HG03469 (cell line): ENCODE results near the gene LIPG.

Experiments used
- ATAC-seq: cut with Tn5 transposase; IDR thresholded peaks from one replicate; pipeline ENCODE4 v1.9.1; 2021; ENCODE audit warnings: mild to moderate bottlenecking, moderate library complexity, moderate number of reproducible peaks; ENCODE audit not compliant: unreplicated experiment

The LIPG gene

DNA sequence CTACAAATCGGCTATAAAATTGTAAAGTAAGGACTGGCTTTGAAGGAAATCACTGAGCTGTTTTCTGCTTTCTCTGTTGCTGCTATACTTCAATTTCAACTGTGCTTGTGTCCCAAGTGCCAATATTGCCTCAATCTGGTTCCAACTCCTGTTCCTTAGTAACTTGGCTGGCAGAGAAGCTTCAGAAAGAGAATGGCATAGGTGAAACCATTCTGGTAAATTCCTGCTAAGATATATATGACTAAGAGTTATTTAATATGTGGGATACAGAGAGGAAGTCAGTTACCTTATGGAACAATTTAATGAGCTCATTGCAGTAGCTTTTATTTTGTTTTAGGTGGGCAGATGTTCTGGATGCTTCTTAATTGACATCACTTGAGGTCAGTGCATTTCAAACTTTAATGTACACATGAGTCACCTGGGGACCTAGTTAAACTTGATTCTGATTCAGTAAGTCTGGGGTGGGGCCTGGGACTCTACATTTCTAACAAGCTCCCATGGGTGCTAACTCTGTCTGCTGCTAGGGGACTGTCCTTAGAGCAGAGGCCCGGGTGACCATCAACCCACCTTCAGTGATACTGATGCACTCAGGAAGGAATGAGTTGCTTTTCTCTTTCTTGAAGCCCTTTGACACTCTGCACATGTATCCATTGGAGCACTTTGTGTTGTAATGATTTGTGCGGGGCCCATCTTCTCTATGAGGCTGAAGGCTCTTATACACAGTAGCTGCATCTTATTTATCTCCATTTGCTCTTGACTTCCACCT lies 47.6 kb downstream of the LIPG start:
- no peak for ATAC-seq

- no peak for ATAC-seq
These were observed 48.2 kb downstream of the LIPG start for GRCh38 chr18:49610022-49610445.

GRCh38 chr18:49611316-49611715 lies 49.5 kb downstream of the LIPG start:
- no peak for ATAC-seq

DNA sequence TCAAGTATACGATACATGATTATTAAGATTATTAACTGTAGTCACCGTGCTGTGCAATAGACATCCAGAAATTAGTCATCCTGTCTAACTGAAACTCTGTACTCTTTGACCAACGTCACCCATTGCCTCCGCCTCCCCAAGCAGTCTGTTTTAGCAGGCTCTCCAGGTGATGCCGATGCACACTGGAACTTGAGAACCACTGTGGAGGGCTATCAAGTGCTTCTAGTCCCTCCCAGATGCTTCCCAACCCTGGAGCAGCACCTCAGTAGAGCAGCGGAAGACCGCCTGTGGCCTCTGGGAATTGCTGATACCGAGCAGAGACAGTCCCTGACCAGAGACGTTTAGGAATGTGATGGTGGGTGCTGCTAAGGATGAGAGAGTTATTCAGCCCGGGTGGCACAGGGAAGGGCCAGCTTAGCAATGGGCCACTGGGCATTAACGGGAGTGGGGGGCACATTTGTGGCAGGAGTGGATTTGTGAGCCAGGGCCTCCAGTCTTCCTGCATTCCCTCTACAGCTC lies 50.7 kb downstream of the LIPG start:
- peak; percentile 88 for ATAC-seq

DNA sequence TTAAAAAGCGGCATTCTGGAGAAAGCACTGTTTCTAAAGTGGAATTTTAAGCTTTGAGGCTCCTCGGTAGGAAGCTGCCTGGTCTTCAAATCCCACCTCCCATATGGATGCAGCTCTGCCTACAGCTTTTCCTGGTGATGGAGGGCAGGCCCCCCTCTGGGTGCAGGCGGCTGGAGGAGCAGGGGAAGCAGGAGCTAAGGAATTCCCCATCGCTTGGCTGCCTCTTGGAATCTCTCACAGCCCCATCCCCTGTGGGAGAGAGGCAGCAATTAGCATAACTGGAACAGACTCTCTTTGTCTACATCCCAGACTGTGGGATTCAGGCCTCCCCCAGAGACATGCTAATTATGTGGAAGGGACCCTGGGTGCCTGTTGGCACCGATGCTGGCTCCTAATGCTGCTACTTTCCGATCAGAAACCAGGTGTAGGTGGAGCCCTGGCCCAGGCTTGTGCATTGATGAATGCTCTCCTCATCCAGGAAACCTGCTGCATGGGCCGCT lies 51.3 kb downstream of the LIPG start:
- ATAC-seq: no peak

- no peak for ATAC-seq
These were observed 51.8 kb downstream of the LIPG start for GRCh38 chr18:49613641-49614151.

GRCh38 chr18:49616618-49617328 lies 54.9 kb downstream of the LIPG start:
- ATAC-seq: no peak

DNA sequence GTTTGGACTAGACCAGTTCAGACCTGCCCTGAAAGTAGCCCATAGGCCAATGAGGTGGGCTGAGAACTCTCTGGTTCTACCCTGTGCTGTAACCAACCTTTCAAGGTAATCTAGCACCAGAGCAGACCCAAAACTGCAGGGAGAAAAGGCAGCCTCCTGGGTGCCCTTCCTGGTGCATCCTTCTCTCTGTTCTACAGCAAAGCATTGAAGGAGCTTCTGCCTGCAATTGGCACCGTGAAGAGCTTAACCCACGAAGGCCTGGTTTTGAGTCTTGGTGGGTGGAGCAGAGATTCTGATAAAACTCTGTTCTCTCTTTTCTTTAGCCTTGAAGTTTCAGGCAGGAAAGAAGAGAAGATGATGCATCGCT lies 55.5 kb downstream of the LIPG start:
- no peak for ATAC-seq

GRCh38 chr18:49617865-49618264 lies 56.0 kb downstream of the LIPG start:
- no peak for ATAC-seq

- no peak for ATAC-seq
These were observed 57.2 kb downstream of the LIPG start for GRCh38 chr18:49618742-49619681.

GRCh38 chr18:49619801-49620200 lies 57.9 kb downstream of the LIPG start:
- no peak for ATAC-seq

GRCh38 chr18:49621301-49621700 lies 59.4 kb downstream of the LIPG start:
- no peak for ATAC-seq

GRCh38 chr18:49621717-49622351 lies 60.0 kb downstream of the LIPG start:
- no peak for ATAC-seq

GRCh38 chr18:49623571-49623970 lies 61.7 kb downstream of the LIPG start:
- ATAC-seq: no peak

DNA sequence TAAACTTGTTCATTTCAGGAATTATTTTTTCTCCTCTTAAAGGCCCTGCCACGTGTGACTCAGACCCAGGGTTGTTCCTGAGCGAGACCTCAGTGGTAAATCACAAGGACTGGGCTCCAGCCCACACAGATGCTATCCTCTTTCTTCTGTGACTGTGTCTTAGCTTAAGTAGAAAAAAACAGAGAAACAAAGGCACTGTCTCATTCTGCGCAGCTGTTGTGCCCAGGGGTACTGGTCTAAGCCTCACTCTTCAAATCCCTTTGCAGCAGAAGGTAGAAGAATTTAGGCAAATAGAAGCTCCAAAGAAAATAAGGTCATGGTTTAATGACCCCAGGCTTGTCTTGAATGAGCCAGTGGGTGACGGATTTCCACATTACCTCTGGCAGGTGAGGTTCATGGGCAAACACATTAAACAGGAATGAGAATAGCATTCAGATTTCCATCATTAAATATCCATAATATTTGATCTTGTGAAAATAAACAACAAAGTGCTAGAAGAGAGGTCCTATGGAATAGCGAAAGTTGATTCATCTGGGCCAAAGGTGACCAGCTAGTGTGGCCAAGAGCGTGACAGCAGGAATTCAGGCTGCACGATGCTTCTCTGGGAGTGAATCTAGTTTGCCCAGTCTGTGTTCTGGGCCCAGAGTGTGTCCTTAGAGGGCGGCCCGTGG lies 63.3 kb downstream of the LIPG start:
- no peak for ATAC-seq

DNA sequence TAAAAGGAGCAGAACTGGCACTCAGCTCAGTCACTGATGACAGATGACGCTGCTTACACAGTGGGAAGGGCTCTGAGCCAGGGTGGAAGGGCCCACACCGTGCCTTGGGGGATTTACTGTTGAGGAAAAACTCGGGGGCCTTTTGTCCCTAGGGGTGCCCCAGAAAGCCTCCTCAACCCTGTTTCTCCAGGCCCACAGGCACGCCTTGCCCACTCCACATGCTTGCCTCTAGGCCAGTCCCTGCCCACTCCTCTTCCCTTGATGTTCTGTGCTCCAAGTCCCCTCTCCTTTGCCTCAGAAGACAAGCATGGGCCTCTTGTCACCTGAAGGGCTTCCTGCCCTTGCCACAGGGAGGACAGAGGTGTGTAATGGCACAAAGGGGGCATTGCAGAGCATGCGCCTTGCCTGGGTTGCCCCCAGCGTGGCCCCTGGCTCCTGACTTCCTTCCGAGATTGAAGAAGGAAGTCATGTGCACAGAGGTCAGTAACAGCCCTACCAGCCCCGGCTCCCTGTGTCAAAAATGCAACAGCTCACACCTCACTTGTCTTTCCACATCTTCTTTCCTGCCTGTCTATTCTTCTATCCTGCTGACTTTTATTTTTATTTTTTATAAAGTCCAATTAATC lies 65.1 kb downstream of the LIPG start:
- ATAC-seq: no peak

DNA sequence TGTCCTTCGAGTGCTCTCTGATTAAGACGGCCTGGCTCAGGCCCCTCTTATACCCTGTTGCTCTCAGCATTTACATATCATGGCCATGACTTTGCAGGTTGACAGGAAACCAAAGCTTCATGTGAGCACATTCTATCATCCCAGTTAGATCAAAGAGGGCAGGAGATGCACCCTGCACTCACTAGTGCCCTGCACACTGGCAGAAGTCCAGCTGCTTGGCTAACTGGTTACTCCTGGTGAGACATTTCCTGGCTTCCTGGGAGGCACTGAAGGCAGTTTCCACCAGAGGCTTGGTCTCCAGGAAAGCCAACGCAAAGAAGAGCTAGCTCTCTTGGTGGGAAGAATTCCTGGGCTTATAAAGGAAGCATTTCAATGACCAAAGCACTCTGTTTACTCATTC lies 66.3 kb downstream of the LIPG start:
- no peak for ATAC-seq

DNA sequence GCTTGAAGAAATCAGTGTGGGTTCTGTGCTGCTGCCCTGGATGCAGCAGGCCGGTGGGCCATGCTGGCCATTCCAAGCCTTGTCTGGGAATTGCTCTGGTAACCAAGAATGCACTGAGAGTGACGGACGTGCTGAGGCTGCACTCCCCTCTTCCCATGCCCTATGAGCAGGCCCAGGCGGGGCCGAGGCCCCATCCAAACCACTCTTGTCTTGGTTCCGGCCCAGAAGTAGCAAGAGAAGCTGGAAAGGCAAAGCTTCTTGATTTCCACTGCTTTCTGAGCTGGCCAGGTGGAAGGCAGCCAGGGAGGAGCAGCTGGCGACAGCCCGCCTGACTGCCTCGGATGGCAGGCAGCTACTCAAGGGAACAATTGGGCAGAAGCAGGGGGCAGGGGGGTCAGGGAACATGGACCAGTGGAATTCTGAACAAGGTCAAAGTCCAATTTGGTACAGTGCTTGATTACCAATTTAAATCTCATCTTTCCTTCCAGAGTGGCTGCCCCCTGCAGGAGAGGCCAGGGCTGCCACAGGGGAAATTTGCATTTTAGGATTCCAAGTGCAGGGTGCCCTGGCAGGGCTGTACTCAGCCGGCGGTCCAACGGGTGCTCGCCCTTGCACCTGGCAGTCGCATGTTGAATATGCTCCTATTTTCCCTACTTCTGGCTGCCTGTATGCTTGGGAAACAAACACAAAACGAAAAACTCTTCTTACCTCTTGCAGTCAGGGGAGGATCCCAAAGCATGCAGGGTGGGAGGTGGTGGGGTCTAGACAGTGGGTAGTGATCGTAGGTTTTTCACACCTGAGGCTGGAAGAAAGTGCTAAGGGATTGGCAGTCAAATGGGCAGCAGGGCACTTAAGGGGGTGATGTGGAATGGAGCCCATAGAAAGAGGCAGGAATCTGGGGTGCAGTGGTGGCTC lies 67.3 kb downstream of the LIPG start:
- ATAC-seq: no peak
